Mesothelial cell of epicardium (in vitro differentiated cells): ENCODE results near the gene DNAH10. TPM values are rescaled to one million over a fixed set of nuclear protein-coding genes. Genes with fewer than 3 reads are reported as not detected.

ENCODE experiments used
- DNase-seq, 2 experiments: peaks; one replicate each; pipeline ENCODE4 v3.0.0; 2021; ENCODE audit warnings: low spot score in 2 of 2; ENCODE audit not compliant: unreplicated experiment in 2 of 2
- H3K27ac Mint-ChIP-seq: 2 replicates; pipeline ENCODE4 v1.8.0; 2021; ENCODE audit warnings: mixed read lengths
- H3K27me3 Mint-ChIP-seq: 2 replicates; pipeline ENCODE4 v1.8.0; 2021; ENCODE audit warnings: low read depth, mixed read lengths
- H3K36me3 Mint-ChIP-seq: 2 replicates; pipeline ENCODE4 v1.8.0; 2021; ENCODE audit warnings: mixed read lengths
- H3K4me1 Mint-ChIP-seq: 2 replicates; pipeline ENCODE4 v1.8.0; 2021; ENCODE audit warnings: mixed read lengths
- H3K4me3 Mint-ChIP-seq: 2 replicates; pipeline ENCODE4 v1.8.0; 2021; ENCODE audit warnings: mild to moderate bottlenecking, moderate library complexity, mixed read lengths
- H3K9me3 Mint-ChIP-seq: 2 replicates; pipeline ENCODE4 v1.8.0; 2021; ENCODE audit warnings: mixed read lengths
- total RNA-seq: library from RNA; stranded (reverse); gene quantifications from 3 replicates; pipeline ENCODE4 v1.2.1, GENCODE V29; 2021
- TF ChIP-seq, protein P1 (sequence below): fragments of 200-600 bp; sonication (generic); IDR thresholded peaks from one replicate; pipeline ENCODE4 v1.5.0; 2021; ENCODE audit warnings: antibody characterized with exemption; ENCODE audit not compliant: unreplicated experiment

DNAH10 gene
- total RNA-seq, 1 donor from 2014 or later, result 2.7 TPM

DNA sequence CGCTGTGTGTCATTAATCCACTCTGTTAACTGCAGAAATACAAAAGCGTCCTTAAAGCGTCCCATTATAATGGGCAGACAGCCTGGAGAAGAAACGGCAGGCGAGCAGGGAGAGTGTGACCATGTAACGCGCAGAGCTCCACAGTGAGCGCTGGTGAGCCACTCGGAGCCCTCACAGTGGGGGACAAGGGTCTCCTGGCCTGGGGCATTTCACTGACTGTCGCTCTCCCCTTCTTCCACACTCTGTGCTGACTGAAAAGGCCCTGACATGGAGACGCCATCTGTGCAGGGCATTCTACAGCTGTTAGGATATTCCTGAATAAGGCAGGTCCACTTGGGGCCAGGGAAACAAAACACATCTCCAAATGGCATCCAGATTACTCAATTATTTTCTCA, 186.3 kb downstream of the DNAH10 start:
- DNase-seq, result no peak
- Mint-ChIP-seq H3K4me1 (peaks cover 2% of the 10 kb centered on the region), H3K9me3 (no peaks in the 10 kb centered on the region), H3K27me3 (no peaks in the 10 kb centered on the region), H3K4me3 (no peak overlapping the region), H3K27ac (no peak overlapping the region), H3K36me3 (peaks cover 21% of the 10 kb centered on the region)
- TF ChIP-seq, protein P1, sequence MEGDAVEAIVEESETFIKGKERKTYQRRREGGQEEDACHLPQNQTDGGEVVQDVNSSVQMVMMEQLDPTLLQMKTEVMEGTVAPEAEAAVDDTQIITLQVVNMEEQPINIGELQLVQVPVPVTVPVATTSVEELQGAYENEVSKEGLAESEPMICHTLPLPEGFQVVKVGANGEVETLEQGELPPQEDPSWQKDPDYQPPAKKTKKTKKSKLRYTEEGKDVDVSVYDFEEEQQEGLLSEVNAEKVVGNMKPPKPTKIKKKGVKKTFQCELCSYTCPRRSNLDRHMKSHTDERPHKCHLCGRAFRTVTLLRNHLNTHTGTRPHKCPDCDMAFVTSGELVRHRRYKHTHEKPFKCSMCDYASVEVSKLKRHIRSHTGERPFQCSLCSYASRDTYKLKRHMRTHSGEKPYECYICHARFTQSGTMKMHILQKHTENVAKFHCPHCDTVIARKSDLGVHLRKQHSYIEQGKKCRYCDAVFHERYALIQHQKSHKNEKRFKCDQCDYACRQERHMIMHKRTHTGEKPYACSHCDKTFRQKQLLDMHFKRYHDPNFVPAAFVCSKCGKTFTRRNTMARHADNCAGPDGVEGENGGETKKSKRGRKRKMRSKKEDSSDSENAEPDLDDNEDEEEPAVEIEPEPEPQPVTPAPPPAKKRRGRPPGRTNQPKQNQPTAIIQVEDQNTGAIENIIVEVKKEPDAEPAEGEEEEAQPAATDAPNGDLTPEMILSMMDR, result no peak

DNA sequence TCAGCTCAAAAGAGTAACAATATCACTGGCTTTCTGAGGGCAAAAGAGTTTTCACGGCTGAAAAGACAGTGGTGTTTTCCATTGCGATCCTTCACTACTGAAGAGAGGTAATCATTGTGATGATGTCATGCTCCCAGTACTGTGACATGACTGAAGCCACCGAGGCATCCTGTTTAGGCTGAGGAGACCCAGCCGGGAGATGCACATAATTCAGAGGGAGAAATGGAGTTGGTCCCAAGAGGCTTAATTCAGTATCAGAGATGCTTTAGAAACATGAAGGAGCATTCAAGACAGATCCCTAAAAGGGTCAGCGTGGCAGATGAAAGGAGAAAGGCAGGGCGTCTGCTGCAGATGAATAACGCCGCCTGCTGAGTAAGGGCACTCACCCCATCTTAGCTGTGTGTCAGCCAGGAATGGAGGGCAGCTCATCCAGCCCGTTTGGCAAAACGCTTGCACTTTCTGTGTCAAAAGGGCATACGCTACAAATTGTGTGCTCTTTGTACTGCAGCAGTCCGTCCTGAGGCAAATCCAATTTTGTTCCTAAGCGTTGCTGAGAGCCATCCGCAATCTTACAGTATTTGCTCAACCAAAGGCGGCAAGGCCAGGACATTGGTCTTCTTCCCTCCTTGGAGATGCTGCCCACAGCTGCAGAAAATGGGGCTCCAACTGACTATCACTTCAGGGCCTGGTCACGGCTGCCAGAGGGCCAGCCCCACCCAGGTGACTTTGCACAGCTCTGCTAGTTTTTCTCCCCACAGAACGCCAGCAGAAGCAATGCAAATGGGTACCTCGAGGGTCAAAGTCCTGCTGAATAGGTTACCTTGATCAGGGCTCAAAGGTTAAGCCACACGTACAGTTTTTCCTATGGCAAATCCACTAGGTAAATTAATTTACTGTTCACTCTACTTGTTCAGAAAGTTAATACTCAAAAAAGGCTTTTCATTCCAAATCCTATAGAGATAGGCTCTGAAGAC, 187.0 kb downstream of the DNAH10 start:
- DNase-seq, result no peak
- TF ChIP-seq, protein P1, result no peak
- no peaks in the 10 kb centered on the region for H3K27me3 Mint-ChIP-seq
- H3K36me3 Mint-ChIP-seq, result peaks cover 21% of the 10 kb centered on the region
- no peak overlapping the region for H3K27ac Mint-ChIP-seq
- no peaks in the 10 kb centered on the region for H3K9me3 Mint-ChIP-seq
- H3K4me3 Mint-ChIP-seq, result no peak overlapping the region
- H3K4me1 Mint-ChIP-seq, result peaks cover 2% of the 10 kb centered on the region

DNA sequence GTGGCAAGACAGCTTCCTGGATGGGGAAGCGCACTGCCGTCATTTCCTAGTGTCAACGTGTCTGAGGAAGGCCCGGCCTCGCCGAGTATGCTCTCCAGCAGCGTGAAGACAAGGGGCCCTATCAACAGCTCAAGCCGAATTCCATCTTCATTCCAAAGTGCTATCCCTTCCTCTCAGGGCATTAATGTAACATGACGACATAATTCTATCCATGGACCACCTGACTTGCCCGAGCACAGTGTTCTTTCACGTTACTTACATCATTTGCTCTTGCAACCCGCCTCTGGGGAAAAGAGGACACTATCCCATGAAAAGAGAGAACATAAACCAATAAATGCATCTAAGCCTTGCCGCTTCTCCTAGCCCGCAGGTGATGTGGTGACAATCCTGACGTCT, 187.7 kb downstream of the DNAH10 start:
- H3K27me3 Mint-ChIP-seq, result no peaks in the 10 kb centered on the region
- H3K27ac Mint-ChIP-seq, result no peak overlapping the region
- TF ChIP-seq, protein P1, result no peak
- H3K9me3 Mint-ChIP-seq, result no peaks in the 10 kb centered on the region
- peaks cover 2% of the 10 kb centered on the region for H3K4me1 Mint-ChIP-seq
- DNase-seq, result no peak
- peaks cover 21% of the 10 kb centered on the region for H3K36me3 Mint-ChIP-seq
- H3K4me3 Mint-ChIP-seq, result no peak overlapping the region

DNA sequence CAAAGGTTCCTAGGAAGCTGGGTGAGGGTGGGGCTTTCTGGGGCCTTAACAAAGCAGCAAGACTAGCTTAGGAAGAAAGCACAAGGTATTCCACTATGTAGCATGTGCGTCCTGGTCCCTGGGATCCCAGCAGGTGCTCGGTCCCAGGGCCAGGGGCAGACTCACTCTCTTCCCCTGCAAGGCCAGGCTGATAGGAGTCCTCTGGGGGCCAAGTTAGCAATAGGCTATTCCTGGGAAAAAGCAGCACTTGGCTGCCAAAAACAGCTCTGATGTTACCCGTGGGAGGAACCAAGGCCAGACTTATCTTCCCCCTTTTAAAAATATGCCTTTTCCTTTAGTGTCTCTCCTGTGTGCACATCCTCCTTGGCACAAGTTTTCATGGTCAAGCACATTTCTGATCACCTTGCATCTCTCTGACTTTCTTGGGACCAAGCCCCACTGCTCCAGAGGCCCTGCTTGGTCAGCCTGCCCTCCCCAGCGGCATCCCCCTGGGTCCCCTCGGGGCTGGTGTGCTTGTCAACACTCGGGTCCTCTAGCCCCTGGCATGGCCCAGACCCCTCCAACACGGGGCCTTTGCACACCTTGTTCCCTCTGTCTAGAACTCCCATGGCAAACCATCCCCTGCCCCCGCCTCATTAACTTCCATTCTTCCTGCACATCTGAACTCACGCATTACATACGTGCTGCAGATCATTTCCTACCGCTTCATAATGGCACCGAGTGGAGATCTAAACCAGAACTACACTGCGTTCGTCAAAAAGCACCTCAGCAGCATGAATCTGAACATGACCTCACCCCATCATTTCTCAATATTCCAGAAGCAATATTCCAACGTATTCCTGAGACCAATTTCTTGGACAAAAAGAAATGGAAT, 188.6 kb downstream of the DNAH10 start:
- Mint-ChIP-seq H3K27ac (no peak overlapping the region), H3K9me3 (no peaks in the 10 kb centered on the region), H3K4me3 (no peak overlapping the region), H3K36me3 (peaks cover 21% of the 10 kb centered on the region), H3K4me1 (peaks cover 2% of the 10 kb centered on the region), H3K27me3 (no peaks in the 10 kb centered on the region)
- TF ChIP-seq, protein P1, result no peak
- DNase-seq, result no peak

DNA sequence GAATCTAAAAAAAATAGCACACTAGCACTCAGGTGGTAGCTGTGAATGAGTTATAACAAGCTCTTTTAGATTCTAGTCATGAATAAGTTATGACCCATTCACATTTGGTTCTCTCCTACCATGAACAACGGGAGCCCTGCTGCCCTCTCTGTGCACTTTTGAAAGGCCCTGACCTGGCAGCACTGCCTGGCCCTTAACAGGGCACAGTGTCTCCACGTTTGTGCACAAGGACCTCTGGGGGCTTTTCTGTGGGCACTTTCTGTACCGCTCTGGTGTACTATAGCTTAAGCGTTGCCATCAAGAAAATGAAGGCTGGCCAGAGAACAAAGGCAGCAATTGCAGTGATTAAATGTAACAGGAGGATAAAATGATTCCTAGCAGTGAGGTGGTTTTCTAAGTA, 189.4 kb downstream of the DNAH10 start:
- Mint-ChIP-seq H3K4me1 (peaks cover 5% of the 10 kb centered on the region), H3K9me3 (no peaks in the 10 kb centered on the region), H3K36me3 (peaks cover 14% of the 10 kb centered on the region), H3K4me3 (no peak overlapping the region), H3K27ac (no peak overlapping the region), H3K27me3 (no peaks in the 10 kb centered on the region)
- TF ChIP-seq, protein P1, result no peak
- no peak for DNase-seq
